H1 (cell line): ENCODE data around the gene PTPRT. TPM values are rescaled to one million over a fixed set of nuclear protein-coding genes. Genes with fewer than 3 reads are reported as not detected.

Source experiments
- CTCF ChIA-PET: fragments of 300-600 bp; sonication (Branson Sonifier 250); formaldehyde crosslinking; loops from one replicate; lab custom pipeline; 2021; ENCODE audit not compliant: partially characterized antibody; lab: Charles Lee
- POLR2A ChIA-PET: fragments of 300-600 bp; sonication (Branson Sonifier 250); formaldehyde crosslinking; loops from one replicate; lab custom pipeline; 2021; ENCODE audit warnings: inconsistent platforms; ENCODE audit not compliant: partially characterized antibody; lab: Charles Lee
- DNase-seq, 2 experiments: peaks; one replicate each; pipeline versions ENCODE4 v3.0.0 to v3.0.0-alpha.2; 2010 to 2022; ENCODE audit warnings: low spot score in 2 of 2, low read depth in 1 of 2, mixed read lengths in 1 of 2
- FAIRE-seq: peaks from 2 replicates; lab custom pipeline; 2011; peaks lifted over from hg19 to GRCh38; lab: Jason Lieb, UNC
- H2AFZ ChIP-seq: 2 replicates; pipeline ENCODE4 v1.8.1; 2012; ENCODE audit warnings: low read length, inconsistent platforms
- H2AK5ac ChIP-seq: 2 replicates; pipeline ENCODE4 v1.6.1; 2013; ENCODE audit warnings: low read depth, low read length
- H2BK120ac ChIP-seq: replicated peaks from 2 replicates; pipeline ENCODE3; 2013; ENCODE audit warnings: low read depth, low read length, inconsistent platforms
- H2BK12ac ChIP-seq: 2 replicates; pipeline ENCODE4 v1.6.1; 2013; ENCODE audit warnings: low read depth, low read length
- H2BK15ac ChIP-seq: 2 replicates; pipeline ENCODE4 v1.6.1; 2013; ENCODE audit warnings: low read length
- H2BK20ac ChIP-seq: 2 replicates; pipeline ENCODE4 v1.6.1; 2013; ENCODE audit warnings: low read length
- H2BK5ac ChIP-seq: 2 replicates; pipeline ENCODE4 v1.6.1; 2013; ENCODE audit warnings: low read depth, low read length
- H3K14ac ChIP-seq: 2 replicates; pipeline ENCODE4 v1.6.1; 2013; ENCODE audit warnings: inconsistent platforms; ENCODE audit not compliant: insufficient read length
- H3K18ac ChIP-seq: 2 replicates; pipeline ENCODE4 v1.6.1; 2013; ENCODE audit warnings: low read length; ENCODE audit errors: extremely low read depth
- H3K23ac ChIP-seq: 2 replicates; pipeline ENCODE4 v1.6.1; 2013; ENCODE audit warnings: inconsistent platforms; ENCODE audit not compliant: insufficient read length
- H3K23me2 ChIP-seq: 2 replicates; pipeline ENCODE4 v1.6.1; 2013; ENCODE audit warnings: low read depth, low read length
- H3K27ac ChIP-seq: 2 replicates; pipeline ENCODE4 v1.6.1; 2011; ENCODE audit warnings: low read depth, low read length, inconsistent platforms
- H3K27me3 ChIP-seq, 4 experiments: replicated peaks in 1 of 4; 1 replicate in 1 of 4; 2 replicates in 3 of 4; pipeline versions ENCODE4 v1.6.1 to v1.8.1; 2011 to 2013; ENCODE audit warnings: low read length in 3 of 4, mild to moderate bottlenecking in 3 of 4, inconsistent platforms in 2 of 4, mixed read lengths in 2 of 4, moderate library complexity in 1 of 4; ENCODE audit not compliant: control insufficient read depth in 3 of 4, insufficient read depth in 3 of 4; ENCODE audit errors: extremely low read depth in 1 of 4
- H3K36me3 ChIP-seq, 4 experiments: 2 replicates each; pipeline versions ENCODE4 v1.6.1 to v1.8.1; 2011 to 2013; ENCODE audit warnings: mild to moderate bottlenecking in 4 of 4, low read length in 3 of 4, moderate library complexity in 2 of 4, control low read depth in 1 of 4, inconsistent platforms in 1 of 4; ENCODE audit not compliant: insufficient read depth in 4 of 4, control insufficient read depth in 2 of 4
- H3K4ac ChIP-seq: replicated peaks from 2 replicates; pipeline ENCODE3; 2013; ENCODE audit warnings: low read length, low read depth, mixed read lengths, inconsistent platforms; ENCODE audit not compliant: insufficient read length
- H3K4me1 ChIP-seq, 4 experiments: replicated peaks in 1 of 4; 1 replicate in 1 of 4; 2 replicates in 3 of 4; pipeline versions ENCODE4 v1.6.1 to v1.8.1; 2011 to 2013; ENCODE audit warnings: low read length in 3 of 4, inconsistent platforms in 2 of 4, mixed read lengths in 1 of 4; ENCODE audit not compliant: insufficient read depth in 4 of 4, control insufficient read depth in 3 of 4
- H3K4me2 ChIP-seq, 2 experiments: 2 replicates each; pipeline versions ENCODE4 v1.6.1 to v1.8.1; 2011 to 2013; ENCODE audit warnings: low read depth in 2 of 2, low read length in 2 of 2, control low read depth in 1 of 2, inconsistent platforms in 1 of 2, mild to moderate bottlenecking in 1 of 2; ENCODE audit not compliant: insufficient read depth in 1 of 2
- H3K4me3 ChIP-seq, 4 experiments: fragments of 200-600, 300-600 bp in 1 of 4; sonication (generic), shearing (Covaris generic), sonication (Bioruptor Twin) in 1 of 4; 2 replicates each; pipeline versions ENCODE4 v1.5.1 to v1.8.1; 2011 to 2016; ENCODE audit warnings: low read length in 4 of 4, low read depth in 3 of 4, control low read depth in 2 of 4, inconsistent platforms in 2 of 4, mild to moderate bottlenecking in 2 of 4, mixed read lengths in 1 of 4, moderate library complexity in 1 of 4; ENCODE audit not compliant: insufficient read depth in 2 of 4; ENCODE audit errors: extremely low read depth in 1 of 4
- H3K56ac ChIP-seq: replicated peaks from 2 replicates; pipeline ENCODE3; 2013; ENCODE audit warnings: low read depth, mild to moderate bottlenecking, mixed read lengths, low read length, inconsistent platforms; ENCODE audit not compliant: insufficient read length
- H3K79me1 ChIP-seq: 2 replicates; pipeline ENCODE4 v1.6.1; 2013; ENCODE audit warnings: low read depth, low read length, control low read depth
- H3K79me2 ChIP-seq, 2 experiments: 2 replicates each; pipeline versions ENCODE4 v1.6.1 to v1.8.1; 2012 to 2013; ENCODE audit warnings: low read length in 2 of 2, mild to moderate bottlenecking in 2 of 2, inconsistent platforms in 1 of 2; ENCODE audit not compliant: insufficient read depth in 2 of 2, control insufficient read depth in 1 of 2
- H3K9ac ChIP-seq, 4 experiments: replicated peaks in 1 of 4; 1 replicate in 1 of 4; 2 replicates in 3 of 4; pipeline versions ENCODE4 v1.6.1 to v1.8.1; 2011 to 2013; ENCODE audit warnings: low read depth in 3 of 4, low read length in 3 of 4, control low read depth in 2 of 4, mild to moderate bottlenecking in 2 of 4, moderate library complexity in 2 of 4, inconsistent platforms in 1 of 4; ENCODE audit errors: extremely low read depth in 1 of 4
- H3K9me3 ChIP-seq, 2 experiments: 2 replicates each; pipeline versions ENCODE4 v1.6.1 to v1.8.1; 2012 to 2013; ENCODE audit warnings: mild to moderate bottlenecking in 2 of 2, moderate library complexity in 2 of 2, control low read depth in 1 of 2, inconsistent platforms in 1 of 2, low read depth in 1 of 2, low read length in 1 of 2, mixed read lengths in 1 of 2; ENCODE audit not compliant: insufficient read depth in 2 of 2
- H4K20me1 ChIP-seq, 2 experiments: replicated peaks in 1 of 2; 2 replicates each; pipeline versions ENCODE3 to v1.8.1; 2011 to 2013; ENCODE audit warnings: inconsistent platforms in 2 of 2, low read length in 2 of 2, mild to moderate bottlenecking in 1 of 2; ENCODE audit not compliant: insufficient read depth in 2 of 2, control insufficient read depth in 1 of 2
- H4K5ac ChIP-seq: 2 replicates; pipeline ENCODE4 v1.6.1; 2013; ENCODE audit warnings: low read length, low read depth, mixed read lengths, inconsistent platforms; ENCODE audit not compliant: insufficient read length
- H4K8ac ChIP-seq: 2 replicates; pipeline ENCODE4 v1.8.0; 2013; ENCODE audit warnings: mild to moderate bottlenecking, moderate library complexity, low read length, inconsistent platforms; ENCODE audit not compliant: insufficient read depth; ENCODE audit errors: extremely low read depth
- H4K91ac ChIP-seq: replicated peaks from 2 replicates; pipeline ENCODE3; 2013; ENCODE audit warnings: low read length, mixed read lengths, inconsistent platforms; ENCODE audit not compliant: insufficient read length
- BCL11A ChIP-seq, 2 experiments: IDR thresholded peaks; one replicate each; pipeline ENCODE4 v1.6.1; 2011; ENCODE audit warnings: low read depth in 2 of 2, low read length in 2 of 2, mild to moderate bottlenecking in 2 of 2
- BRCA1 ChIP-seq: IDR thresholded peaks from 2 replicates; pipeline ENCODE4 v1.6.1; 2012; ENCODE audit warnings: low read depth, low read length, improper control_type of control experiment
- CHD1 ChIP-seq: IDR thresholded peaks from 2 replicates; pipeline ENCODE4 v1.6.1; 2012; ENCODE audit warnings: low read depth, low read length, improper control_type of control experiment
- CREB1 ChIP-seq: IDR thresholded peaks from 2 replicates; pipeline ENCODE4 v1.6.1; 2012; ENCODE audit warnings: inconsistent platforms
- FOSL1 ChIP-seq: IDR thresholded peaks from 2 replicates; pipeline ENCODE4 v1.6.1; 2011; ENCODE audit warnings: mild to moderate bottlenecking, low read depth, low read length, moderate library complexity; ENCODE audit not compliant: insufficient read depth
- GTF2F1 ChIP-seq: IDR thresholded peaks from 2 replicates; pipeline ENCODE4 v1.6.1; 2012; ENCODE audit warnings: low read depth, low read length, improper control_type of control experiment, borderline replicate concordance
- HDAC6 ChIP-seq: IDR thresholded peaks from one replicate; pipeline ENCODE4 v1.7.1; 2012; ENCODE audit warnings: low read depth, mild to moderate bottlenecking, inconsistent platforms, low read length, moderate library complexity
- JUN ChIP-seq: IDR thresholded peaks from 2 replicates; pipeline ENCODE4 v1.6.1; 2011; ENCODE audit warnings: low read depth, mild to moderate bottlenecking, improper control_type of control experiment, low read length
- KDM5A ChIP-seq: fragments of 200-600 bp; IDR thresholded peaks from 2 replicates; pipeline ENCODE4 v1.7.1; 2012; ENCODE audit warnings: mild to moderate bottlenecking, low read length, inconsistent platforms, mixed read lengths
- NANOG ChIP-seq: IDR thresholded peaks from 2 replicates; pipeline ENCODE4 v1.6.1; 2011; ENCODE audit warnings: low read length, low read depth, mild to moderate bottlenecking, inconsistent platforms; ENCODE audit not compliant: insufficient read depth, poor library complexity, severe bottlenecking
- RBBP5 ChIP-seq: IDR thresholded peaks from 2 replicates; pipeline ENCODE4 v1.7.1; 2012; ENCODE audit warnings: low read depth, mild to moderate bottlenecking, inconsistent platforms, low read length, moderate library complexity, borderline replicate concordance
- SAP30 ChIP-seq: fragments of 300-600 bp; sonication (generic); IDR thresholded peaks from 2 replicates; pipeline ENCODE4 v1.7.1; 2012; ENCODE audit warnings: low read length, moderate library complexity, mild to moderate bottlenecking, inconsistent platforms; ENCODE audit not compliant: insufficient read depth, insufficient replicate concordance
- SP2 ChIP-seq: IDR thresholded peaks from 2 replicates; pipeline ENCODE4 v1.6.1; 2012; ENCODE audit warnings: mild to moderate bottlenecking, low read length, inconsistent platforms
- WGBS, 2 experiments: shearing (Covaris generic) in 1 of 2; methylation state at CpG; one replicate each; pipeline versions ENCODE4 v1.1.6 to v1.1.7; 2013 to 2015; ENCODE audit warnings: low lambda C conversion rate in 2 of 2, mixed read lengths in 2 of 2, inconsistent platforms in 1 of 2, low coverage in 1 of 2, missing lambda C conversion rate in 1 of 2; ENCODE audit not compliant: insufficient replicate concordance in 2 of 2, insufficient coverage in 1 of 2, insufficient read length in 1 of 2; ENCODE audit errors: extremely low coverage in 1 of 2, missing lambda C conversion rate in 1 of 2; 5-methylcytosine and 5-hydroxymethylcytosine counted together
- polyA plus RNA-seq, 7 experiments: library from polyadenylated mRNA; depleted of rRNA in 3 of 7; stranded (reverse) in 5 of 7; unstranded in 2 of 7; fragments of >200 nt in 5 of 7; fragments of 200-250 nt in 2 of 7; gene quantifications; 1 replicate in 5 of 7; 2 replicates in 1 of 7; 4 replicates in 1 of 7; pipeline versions ENCODE4 v1.2.1 to v1.2.3, GENCODE V29; 2011 to 2013; ENCODE audit warnings: missing spikeins in 2 of 7, mixed read lengths in 2 of 7
- total RNA-seq: library from RNA; stranded (reverse); fragmentation: NEBNext Ultra II Directional; extraction: Animal tissue kit (Norgen Biotek cat#: 25700); gene quantifications from 2 replicates; pipeline ENCODE4 v1.2.1, GENCODE V29; 2021
- TF ChIP-seq, protein P1 (sequence below): IDR thresholded peaks from 2 replicates; pipeline ENCODE4 v1.6.1; 2011; ENCODE audit warnings: low read length, improper control_type of control experiment

Gene PTPRT
- total and polyA plus RNA-seq, 2 of the 8 experiments (the other 6 are each of a cell fraction or from before 2014, with no cell fraction given), result 0.33 to 1.8 TPM

DNA sequence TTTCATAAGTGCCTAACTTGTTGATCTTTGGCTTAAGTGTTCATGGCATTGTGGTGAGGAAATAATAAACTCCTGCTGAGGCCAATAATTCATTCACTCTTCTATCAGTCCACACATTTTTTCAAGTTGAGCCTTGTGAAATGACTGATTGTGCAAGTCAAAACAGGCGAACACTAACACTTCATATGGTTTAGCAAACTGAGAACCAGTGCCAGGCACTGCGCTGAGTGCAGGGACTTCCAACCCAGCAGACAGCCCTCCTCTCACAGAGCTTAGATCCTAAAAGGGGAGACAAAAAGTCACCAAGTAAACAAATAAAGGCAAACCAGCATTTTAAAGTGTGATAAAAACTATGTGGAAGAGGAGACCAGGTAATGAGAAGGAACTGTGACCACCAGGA is 435.0 kb downstream of the PTPRT start:
- CTCF ChIA-PET, result interaction anchor here (1.6 kb wide), 1 partner anchor 12 kb away, joined by 3 read pairs; no protein-coding TSS in a partner anchor
- H4K91ac ChIP-seq, result no peak overlapping the region
- no peak for TF ChIP-seq HDAC6
- TF ChIP-seq RBBP5, result no peak
- no peak for TF ChIP-seq SP2
- no peak for TF ChIP-seq SAP30
- TF ChIP-seq FOSL1, result no peak
- TF ChIP-seq JUN, result no peak
- TF ChIP-seq BCL11A (IDR thresholded peaks at IDR 0.05; ENCODE audit: low read depth in 2 of 2, low read length in 2 of 2), result no peak
- no peak for TF ChIP-seq GTF2F1
- TF ChIP-seq CHD1, result no peak
- no peak for TF ChIP-seq NANOG
- no peak for TF ChIP-seq CREB1
- TF ChIP-seq BRCA1, result no peak
- TF ChIP-seq, protein P1, sequence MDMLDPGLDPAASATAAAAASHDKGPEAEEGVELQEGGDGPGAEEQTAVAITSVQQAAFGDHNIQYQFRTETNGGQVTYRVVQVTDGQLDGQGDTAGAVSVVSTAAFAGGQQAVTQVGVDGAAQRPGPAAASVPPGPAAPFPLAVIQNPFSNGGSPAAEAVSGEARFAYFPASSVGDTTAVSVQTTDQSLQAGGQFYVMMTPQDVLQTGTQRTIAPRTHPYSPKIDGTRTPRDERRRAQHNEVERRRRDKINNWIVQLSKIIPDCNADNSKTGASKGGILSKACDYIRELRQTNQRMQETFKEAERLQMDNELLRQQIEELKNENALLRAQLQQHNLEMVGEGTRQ, result no peak
- TF ChIP-seq KDM5A, result no peak

More for the DNA sequence above, 435.0 kb downstream of the PTPRT start:
- H2AFZ ChIP-seq, result no peak overlapping the region
- no peaks in the 10 kb centered on the region for H3K79me2 ChIP-seq
- no peak overlapping the region for H3K4me3 ChIP-seq
- H3K4ac ChIP-seq, result no peak overlapping the region
- H3K14ac ChIP-seq, result no peak overlapping the region
- no peaks in the 10 kb centered on the region for H3K23me2 ChIP-seq
- 96% methylated on average over 2 of the region's 2 CpGs; no CpG with 5 or more reads in 1 of the 2 experiments for WGBS, 2 experiments
- H3K36me3 ChIP-seq, result no peaks in the 10 kb centered on the region
- no peak overlapping the region for H2BK120ac ChIP-seq
- H2AK5ac ChIP-seq, result no peak overlapping the region
- H3K9ac ChIP-seq, result no peak overlapping the region
- no peak overlapping the region for H3K56ac ChIP-seq
- H4K5ac ChIP-seq, result no peak overlapping the region
- no peaks in the 10 kb centered on the region for H3K79me1 ChIP-seq
- H3K4me2 ChIP-seq, result no peak overlapping the region
- no peak overlapping the region for H2BK12ac ChIP-seq
- H4K8ac ChIP-seq, result no peak overlapping the region
- no peak overlapping the region for H3K27ac ChIP-seq
- no peak overlapping the region for H2BK15ac ChIP-seq
- no peaks in the 10 kb centered on the region for H4K20me1 ChIP-seq
- no peaks in the 10 kb centered on the region for H3K9me3 ChIP-seq
- POLR2A ChIA-PET, result no interaction called here
- FAIRE-seq (no peak), DNase-seq (no peak)
- no peak overlapping the region for H2BK5ac ChIP-seq
- H3K23ac ChIP-seq, result no peak overlapping the region
- H3K18ac ChIP-seq, result no peak overlapping the region
- H3K4me1 ChIP-seq, result no peaks in the 10 kb centered on the region
- H2BK20ac ChIP-seq, result no peak overlapping the region
- H3K27me3 ChIP-seq, result no peaks in the 10 kb centered on the region
